Vagina (tissue), 2 donors: ENCODE data around the gene TMEM190.

Experiments
- CTCF ChIP-seq, 3 experiments: fragments of 450-650 bp in 2 of 3; fragments of 200-600 bp in 1 of 3; sonication (generic) in 1 of 3; IDR thresholded peaks; one replicate each; pipeline ENCODE4 v1.5.1; 2017 to 2019; ENCODE audit warnings: antibody characterized with exemption in 3 of 3, mild to moderate bottlenecking in 2 of 3, moderate library complexity in 2 of 3
- POLR2A ChIP-seq, 2 donors: fragments of 450-650 bp; IDR thresholded peaks; one replicate each; pipeline ENCODE4 v1.6.1; 2017; ENCODE audit warnings: antibody characterized with exemption in 2 of 2, mild to moderate bottlenecking in 2 of 2, moderate library complexity in 2 of 2

- TF ChIP-seq CTCF (IDR thresholded peaks at IDR 0.05), result no peak
- TF ChIP-seq POLR2A (IDR thresholded peaks at IDR 0.05), result no peak
Observed at GRCh38 chr19:55354698-55355212, 21.9 kb upstream of the TMEM190 start, which contains the start of gene COX6B2.
